ENCODE results near the gene BCAS3.

GRCh38 chr17:61321344-61321743, 643.7 kb downstream of the BCAS3 start:
- TF ChIP-seq POLR2A (IDR thresholded peaks at IDR 0.05) = no peak
- no peak for TF ChIP-seq CTCF (IDR thresholded peaks at IDR 0.05)
- no peak for TF ChIP-seq POLR2AphosphoS5 (IDR thresholded peaks at IDR 0.05)

All from transverse colon (tissue), 4 donors.